H9 (cell line): ENCODE measurements around the gene OSBPL1A. TPM values are rescaled to one million over a fixed set of nuclear protein-coding genes. Genes with fewer than 3 reads are reported as not detected.
A peak's percentile ranks its signal among the peaks of the same experiment; 100 is the strongest.

ENCODE experiments used
- DNase-seq: peaks from one replicate; pipeline ENCODE4 v3.0.0-alpha.2; 2017
- H2AFZ ChIP-seq: one replicate; pipeline ENCODE4 v1.6.1; 2013; ENCODE audit warnings: mild to moderate bottlenecking, low read length, control low read depth, moderate library complexity
- H2AK5ac ChIP-seq: 2 replicates; pipeline ENCODE4 v1.6.1; 2013; ENCODE audit warnings: low read length, control low read depth, mixed read lengths; ENCODE audit not compliant: insufficient read length
- H2BK120ac ChIP-seq: one replicate; pipeline ENCODE4 v1.6.1; 2013; ENCODE audit warnings: low read depth, mild to moderate bottlenecking, low read length, control low read depth, inconsistent platforms; ENCODE audit not compliant: poor library complexity, severe bottlenecking
- H2BK12ac ChIP-seq: 2 replicates; pipeline ENCODE4 v1.6.1; 2013; ENCODE audit warnings: low read length, control low read depth, mixed read lengths, low read depth; ENCODE audit not compliant: insufficient read length
- H2BK15ac ChIP-seq: 2 replicates; pipeline ENCODE4 v1.6.1; 2013; ENCODE audit warnings: low read depth, low read length, control low read depth
- H2BK20ac ChIP-seq: one replicate; pipeline ENCODE4 v1.6.1; 2013; ENCODE audit warnings: low read depth, mild to moderate bottlenecking, low read length, control low read depth, inconsistent platforms; ENCODE audit not compliant: poor library complexity, severe bottlenecking
- H2BK5ac ChIP-seq: 2 replicates; pipeline ENCODE4 v1.6.1; 2013; ENCODE audit warnings: low read length, control low read depth, mixed read lengths; ENCODE audit not compliant: insufficient read length
- H3K14ac ChIP-seq: 2 replicates; pipeline ENCODE4 v1.6.1; 2013; ENCODE audit warnings: low read length, control low read depth; ENCODE audit not compliant: insufficient read depth
- H3K18ac ChIP-seq: 2 replicates; pipeline ENCODE4 v1.6.1; 2013; ENCODE audit warnings: low read depth, mild to moderate bottlenecking, mixed read lengths, low read length, control low read depth; ENCODE audit not compliant: insufficient read length
- H3K23ac ChIP-seq: 2 replicates; pipeline ENCODE4 v1.6.1; 2013; ENCODE audit warnings: low read length, control low read depth, mixed read lengths, low read depth; ENCODE audit not compliant: insufficient read length
- H3K23me2 ChIP-seq: 2 replicates; pipeline ENCODE4 v1.6.1; 2013; ENCODE audit warnings: low read depth, mild to moderate bottlenecking, mixed read lengths, low read length, control low read depth; ENCODE audit not compliant: insufficient read length, poor library complexity, severe bottlenecking
- H3K27ac ChIP-seq: 2 replicates; pipeline ENCODE4 v1.5.1; 2013; ENCODE audit warnings: low read length, control low read depth, mixed read lengths, low read depth; ENCODE audit not compliant: insufficient read length
- H3K27me3 ChIP-seq: 2 replicates; pipeline ENCODE4 v1.6.1; 2013; ENCODE audit warnings: low read length, control low read depth, inconsistent platforms; ENCODE audit not compliant: insufficient read depth
- H3K4ac ChIP-seq: 2 replicates; pipeline ENCODE4 v1.6.1; 2013; ENCODE audit warnings: low read depth, mild to moderate bottlenecking, control low read depth, inconsistent platforms, low read length, moderate library complexity
- H3K4me1 ChIP-seq: 2 replicates; pipeline ENCODE4 v1.6.1; 2013; ENCODE audit warnings: low read length, control low read depth, inconsistent platforms; ENCODE audit not compliant: insufficient read depth
- H3K4me2 ChIP-seq: 2 replicates; pipeline ENCODE4 v1.6.1; 2013; ENCODE audit warnings: low read length, control low read depth, mixed read lengths; ENCODE audit not compliant: insufficient read length, insufficient read depth
- H3K56ac ChIP-seq: 2 replicates; pipeline ENCODE4 v1.6.1; 2013; ENCODE audit warnings: low read depth, mild to moderate bottlenecking, mixed read lengths, low read length, control low read depth; ENCODE audit not compliant: insufficient read length
- H3K79me1 ChIP-seq: 2 replicates; pipeline ENCODE4 v1.6.1; 2013; ENCODE audit warnings: low read depth, mild to moderate bottlenecking, moderate library complexity, low read length, control low read depth, inconsistent platforms; ENCODE audit not compliant: insufficient read depth, poor library complexity, severe bottlenecking
- H3K79me2 ChIP-seq: 2 replicates; pipeline ENCODE4 v1.6.1; 2013; ENCODE audit warnings: low read length, control low read depth, inconsistent platforms; ENCODE audit not compliant: insufficient read depth
- H3K9ac ChIP-seq: 2 replicates; pipeline ENCODE4 v1.6.1; 2013; ENCODE audit warnings: low read length, control low read depth, mixed read lengths; ENCODE audit not compliant: insufficient read length; ENCODE audit errors: extremely low read depth
- H3K9me3 ChIP-seq: one replicate; pipeline ENCODE4 v1.6.1; 2013; ENCODE audit warnings: low read depth, low read length, inconsistent platforms; ENCODE audit not compliant: control insufficient read depth
- H3T11ph ChIP-seq: one replicate; pipeline ENCODE4 v1.6.1; 2013; ENCODE audit warnings: mild to moderate bottlenecking, low read length, control low read depth, inconsistent platforms
- H4K20me1 ChIP-seq: one replicate; pipeline ENCODE4 v1.6.1; 2013; ENCODE audit not compliant: control insufficient read depth, insufficient read length, insufficient read depth
- H4K5ac ChIP-seq: 2 replicates; pipeline ENCODE4 v1.6.1; 2013; ENCODE audit warnings: low read depth, mild to moderate bottlenecking, mixed read lengths, low read length, control low read depth; ENCODE audit not compliant: insufficient read length
- H4K8ac ChIP-seq: replicated peaks from 2 replicates; pipeline ENCODE4 v1.6.1; 2013; ENCODE audit warnings: low read length, control low read depth, mixed read lengths, low read depth; ENCODE audit not compliant: insufficient read length
- H4K91ac ChIP-seq: 2 replicates; pipeline ENCODE4 v1.6.1; 2013; ENCODE audit warnings: low read depth, mild to moderate bottlenecking, moderate library complexity, mixed read lengths, low read length, control low read depth; ENCODE audit not compliant: insufficient read length
- H3K27ac Mint-ChIP-seq, 3 experiments: 2 replicates in 2 of 3; 3 replicates in 1 of 3; pipeline ENCODE4 v1.8.0; 2020 to 2021; ENCODE audit warnings: mixed read lengths in 3 of 3, mild to moderate bottlenecking in 1 of 3, moderate library complexity in 1 of 3
- H3K27me3 Mint-ChIP-seq: 2 replicates; pipeline ENCODE4 v1.8.0; 2021; ENCODE audit warnings: low read depth, mild to moderate bottlenecking, moderate library complexity, mixed read lengths
- H3K36me3 Mint-ChIP-seq, 3 experiments: 2 replicates in 2 of 3; 3 replicates in 1 of 3; pipeline ENCODE4 v1.8.0; 2020 to 2021; ENCODE audit warnings: low read depth in 3 of 3, mixed read lengths in 3 of 3; ENCODE audit not compliant: insufficient read depth in 1 of 3
- H3K4me1 Mint-ChIP-seq, 2 experiments: 2 replicates each; pipeline ENCODE4 v1.8.0; 2020; ENCODE audit warnings: mixed read lengths in 2 of 2
- H3K4me3 Mint-ChIP-seq, 2 experiments: 2 replicates in 1 of 2; 3 replicates in 1 of 2; pipeline ENCODE4 v1.8.0; 2020 to 2021; ENCODE audit warnings: mild to moderate bottlenecking in 2 of 2, mixed read lengths in 2 of 2, moderate library complexity in 1 of 2
- H3K9me3 Mint-ChIP-seq, 2 experiments: 2 replicates in 1 of 2; 3 replicates in 1 of 2; pipeline ENCODE4 v1.8.0; 2020; ENCODE audit warnings: mild to moderate bottlenecking in 2 of 2, mixed read lengths in 2 of 2, moderate library complexity in 1 of 2
- WGBS: extraction: QIAGEN DNeasy Blood & Tissue Kit; methylation state at CpG from one replicate; pipeline ENCODE4 v1.1.7; 2013; ENCODE audit warnings: missing lambda C conversion rate, low lambda C conversion rate, mixed read lengths; ENCODE audit not compliant: insufficient read length; ENCODE audit errors: extremely low coverage; 5-methylcytosine and 5-hydroxymethylcytosine counted together
- total RNA-seq: library from RNA; stranded (reverse); gene quantifications from 2 replicates; pipeline ENCODE4 v1.2.1, GENCODE V29; 2021
- TF ChIP-seq, protein P1 (sequence below): fragments of 200-600 bp; sonication (generic); conservative IDR thresholded peaks from 3 replicates; pipeline ENCODE4 v1.8.0; 2021; ENCODE audit warnings: antibody characterized with exemption, mild to moderate bottlenecking

OSBPL1A gene
- total RNA-seq, 1 experiment from 2014 or later = 33.9 TPM

DNA sequence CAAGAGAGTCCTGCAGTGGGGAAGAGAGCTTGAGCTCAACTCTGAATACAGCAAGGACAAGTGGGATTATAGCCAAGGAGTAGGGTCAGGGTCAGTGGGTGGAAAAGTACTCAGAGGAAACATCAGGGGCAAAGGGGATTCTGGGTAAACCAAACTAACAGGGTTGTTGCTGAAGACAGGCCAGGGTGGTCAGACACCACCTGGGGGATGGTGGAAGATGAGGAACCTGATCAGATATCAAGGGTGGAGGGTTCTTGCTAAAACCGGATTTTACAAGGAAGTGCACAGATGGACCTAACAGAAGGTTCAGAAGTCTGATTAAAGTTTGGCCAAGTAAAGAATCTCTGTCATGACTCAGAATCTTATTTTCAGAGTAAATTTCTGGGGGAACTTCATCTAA is 16.5 kb downstream of the OSBPL1A start:
- Histone ChIP-seq H3K27ac (no peak overlapping the region), H2AFZ (no peak overlapping the region), H3K4ac (no peak overlapping the region), H3K14ac (no peak overlapping the region), H4K91ac (no peak overlapping the region), H2BK20ac (no peak overlapping the region), H2AK5ac (no peak overlapping the region), H3K9me3 (no peaks in the 10 kb centered on the region), H3K9ac (no peak overlapping the region), H2BK5ac (no peak overlapping the region), H3K27me3 (no peaks in the 10 kb centered on the region), H4K5ac (no peak overlapping the region), H2BK15ac (no peak overlapping the region), H2BK12ac (no peak overlapping the region), H2BK120ac (no peak overlapping the region), H3K23ac (no peak overlapping the region), H3K79me2 (no peaks in the 10 kb centered on the region), H3K18ac (no peak overlapping the region), H3K23me2 (no peaks in the 10 kb centered on the region), H3K4me1 (no peaks in the 10 kb centered on the region; the same call in 1 of the 2 replicates), H3K79me1 (peaks cover 2% of the 10 kb centered on the region), H3K4me2 (no peak overlapping the region), H3K56ac (no peak overlapping the region), H3T11ph (no peak overlapping the region), H4K20me1 (no peaks in the 10 kb centered on the region), H4K8ac (no peak overlapping the region)
- TF ChIP-seq, protein P1, sequence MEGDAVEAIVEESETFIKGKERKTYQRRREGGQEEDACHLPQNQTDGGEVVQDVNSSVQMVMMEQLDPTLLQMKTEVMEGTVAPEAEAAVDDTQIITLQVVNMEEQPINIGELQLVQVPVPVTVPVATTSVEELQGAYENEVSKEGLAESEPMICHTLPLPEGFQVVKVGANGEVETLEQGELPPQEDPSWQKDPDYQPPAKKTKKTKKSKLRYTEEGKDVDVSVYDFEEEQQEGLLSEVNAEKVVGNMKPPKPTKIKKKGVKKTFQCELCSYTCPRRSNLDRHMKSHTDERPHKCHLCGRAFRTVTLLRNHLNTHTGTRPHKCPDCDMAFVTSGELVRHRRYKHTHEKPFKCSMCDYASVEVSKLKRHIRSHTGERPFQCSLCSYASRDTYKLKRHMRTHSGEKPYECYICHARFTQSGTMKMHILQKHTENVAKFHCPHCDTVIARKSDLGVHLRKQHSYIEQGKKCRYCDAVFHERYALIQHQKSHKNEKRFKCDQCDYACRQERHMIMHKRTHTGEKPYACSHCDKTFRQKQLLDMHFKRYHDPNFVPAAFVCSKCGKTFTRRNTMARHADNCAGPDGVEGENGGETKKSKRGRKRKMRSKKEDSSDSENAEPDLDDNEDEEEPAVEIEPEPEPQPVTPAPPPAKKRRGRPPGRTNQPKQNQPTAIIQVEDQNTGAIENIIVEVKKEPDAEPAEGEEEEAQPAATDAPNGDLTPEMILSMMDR = no peak
- H3K27ac Mint-ChIP-seq = peak overlapping the region; percentile 41 to 90 (median 50); a peak in 6 of 7 replicates
- no peak overlapping the region; a peak in 1 of 5 replicates for H3K4me3 Mint-ChIP-seq
- H3K4me1 Mint-ChIP-seq = peaks cover 41 to 51% of the 10 kb centered on the region in 2 experiments
- no peaks in the 10 kb centered on the region for H3K9me3 Mint-ChIP-seq
- peaks cover 0 to 10% (median 8%) of the 10 kb centered on the region in 3 experiments; a peak in 5 of 7 replicates for H3K36me3 Mint-ChIP-seq
- WGBS = no CpG with 5 or more reads among the region's 1 CpG
- H3K27me3 Mint-ChIP-seq = no peaks in the 10 kb centered on the region
- DNase-seq = no peak
